Peyer's patch (tissue), 4 donors: Measurements from ENCODE around the gene BANP. TPM values are rescaled to one million over a fixed set of nuclear protein-coding genes. Genes with fewer than 3 reads are reported as not detected.

Experiments used
- DNase-seq, 3 donors: peaks; one replicate each; pipeline ENCODE4 v3.0.0-alpha.2; 2017 to 2019
- H3K27ac ChIP-seq, 4 donors: fragments of 200-600 bp; sonication (generic); one replicate each; pipeline ENCODE4 v1.5.1; 2016 to 2019
- H3K27me3 ChIP-seq, 2 donors: fragments of 200-600 bp; sonication (generic); one replicate each; pipeline ENCODE4 v1.5.1; 2019
- H3K36me3 ChIP-seq, 3 donors: fragments of 200-600 bp; sonication (generic); one replicate each; pipeline ENCODE4 v1.5.1; 2016 to 2019
- H3K4me1 ChIP-seq, 4 donors: fragments of 200-600 bp; sonication (generic); one replicate each; pipeline ENCODE4 v1.5.1; 2016 to 2019
- H3K4me3 ChIP-seq, 4 donors: fragments of 200-600 bp; sonication (generic); 1 replicate in 3 of 4; 2 replicates in 1 of 4; pipeline ENCODE4 v1.5.1; 2016 to 2019; ENCODE audit warnings: mild to moderate bottlenecking in 1 of 4
- H3K9me3 ChIP-seq, 4 donors: fragments of 200-600 bp; sonication (generic); one replicate each; pipeline ENCODE4 v1.5.1; 2016 to 2019; ENCODE audit warnings: mild to moderate bottlenecking in 1 of 4
- POLR2A ChIP-seq, 2 donors: fragments of 450-650 bp; IDR thresholded peaks; one replicate each; pipeline ENCODE4 v1.5.1; 2017; ENCODE audit warnings: antibody characterized with exemption in 2 of 2, mild to moderate bottlenecking in 2 of 2, moderate library complexity in 2 of 2
- total RNA-seq, 4 donors: library from RNA; depleted of rRNA; stranded (reverse); fragments of >200 nt; gene quantifications; one replicate each; pipeline ENCODE4 v1.1.0, GENCODE V29; 2016
- TF ChIP-seq, protein P1 (sequence below), 6 experiments: fragments of 450-650 bp in 4 of 6; fragments of 200-600 bp in 2 of 6; sonication (generic) in 1 of 6; IDR thresholded peaks; one replicate each; pipeline ENCODE4 v1.5.1; 2017 to 2019; ENCODE audit warnings: antibody characterized with exemption in 6 of 6, mild to moderate bottlenecking in 3 of 6, moderate library complexity in 1 of 6

Gene BANP
- total RNA-seq, 4 donors from 2014 or later = 27.6 to 113 (median 42.7) TPM

DNA sequence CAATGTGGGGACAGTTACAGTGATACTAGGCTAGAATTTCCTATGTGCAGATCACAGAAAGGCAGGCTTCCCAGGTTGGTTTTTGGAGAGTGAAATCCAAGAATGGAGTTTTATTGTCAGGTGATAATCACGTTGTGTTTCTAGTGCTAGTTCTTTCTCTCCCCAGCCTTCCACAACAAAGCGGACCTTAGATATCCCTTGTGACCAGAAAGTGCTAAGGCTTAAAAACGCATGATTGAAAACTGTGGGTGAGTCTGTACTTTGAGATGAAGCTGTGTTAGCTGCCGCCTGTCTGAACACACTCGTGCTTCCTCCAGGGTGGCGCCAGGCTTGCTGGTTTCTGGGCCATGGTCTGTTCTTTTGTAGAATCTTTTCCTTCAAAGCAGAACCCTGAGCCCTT, 52.1 kb downstream of the BANP start:
- H3K27me3 ChIP-seq = no peaks in the 10 kb centered on the region
- H3K9me3 ChIP-seq = no peaks in the 10 kb centered on the region
- no peaks in the 10 kb centered on the region for H3K4me1 ChIP-seq
- no peak overlapping the region for H3K27ac ChIP-seq
- DNase-seq = no peak
- TF ChIP-seq, protein P1, sequence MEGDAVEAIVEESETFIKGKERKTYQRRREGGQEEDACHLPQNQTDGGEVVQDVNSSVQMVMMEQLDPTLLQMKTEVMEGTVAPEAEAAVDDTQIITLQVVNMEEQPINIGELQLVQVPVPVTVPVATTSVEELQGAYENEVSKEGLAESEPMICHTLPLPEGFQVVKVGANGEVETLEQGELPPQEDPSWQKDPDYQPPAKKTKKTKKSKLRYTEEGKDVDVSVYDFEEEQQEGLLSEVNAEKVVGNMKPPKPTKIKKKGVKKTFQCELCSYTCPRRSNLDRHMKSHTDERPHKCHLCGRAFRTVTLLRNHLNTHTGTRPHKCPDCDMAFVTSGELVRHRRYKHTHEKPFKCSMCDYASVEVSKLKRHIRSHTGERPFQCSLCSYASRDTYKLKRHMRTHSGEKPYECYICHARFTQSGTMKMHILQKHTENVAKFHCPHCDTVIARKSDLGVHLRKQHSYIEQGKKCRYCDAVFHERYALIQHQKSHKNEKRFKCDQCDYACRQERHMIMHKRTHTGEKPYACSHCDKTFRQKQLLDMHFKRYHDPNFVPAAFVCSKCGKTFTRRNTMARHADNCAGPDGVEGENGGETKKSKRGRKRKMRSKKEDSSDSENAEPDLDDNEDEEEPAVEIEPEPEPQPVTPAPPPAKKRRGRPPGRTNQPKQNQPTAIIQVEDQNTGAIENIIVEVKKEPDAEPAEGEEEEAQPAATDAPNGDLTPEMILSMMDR (IDR thresholded peaks at IDR 0.05) = no peak
- no peak for TF ChIP-seq POLR2A (IDR thresholded peaks at IDR 0.05)
- H3K36me3 ChIP-seq = peaks cover 0 to 36% (median 0%) of the 10 kb centered on the region in 3 donors
- H3K4me3 ChIP-seq = no peak overlapping the region

DNA sequence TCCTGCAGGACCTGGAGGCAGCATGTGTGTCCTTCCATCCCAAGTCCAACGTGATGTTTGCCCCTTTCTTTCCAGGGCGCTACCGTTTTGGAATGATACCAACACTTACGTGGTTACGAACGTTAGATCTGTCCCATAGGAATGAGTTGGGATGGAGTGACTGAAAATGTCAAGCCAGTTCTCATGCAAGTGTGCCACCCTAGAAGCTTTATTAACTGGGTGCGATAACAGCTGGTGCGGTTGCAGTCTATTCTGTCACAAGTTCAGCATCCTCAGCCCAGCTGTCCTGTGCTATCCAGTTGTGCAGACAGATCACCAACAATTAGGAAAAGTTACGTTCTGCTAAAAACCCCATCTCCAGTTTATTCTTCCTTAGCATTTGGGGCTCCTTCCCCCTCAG, 52.5 kb downstream of the BANP start:
- Histone ChIP-seq H3K9me3 (no peaks in the 10 kb centered on the region), H3K27me3 (no peaks in the 10 kb centered on the region), H3K4me1 (no peaks in the 10 kb centered on the region), H3K4me3 (no peak overlapping the region), H3K36me3 (peaks cover 0 to 40% (median 0%) of the 10 kb centered on the region in 3 donors), H3K27ac (no peak overlapping the region)
- no peak for TF ChIP-seq POLR2A (IDR thresholded peaks at IDR 0.05)
- TF ChIP-seq, protein P1 (IDR thresholded peaks at IDR 0.05) = no peak
- no peak for DNase-seq

DNA sequence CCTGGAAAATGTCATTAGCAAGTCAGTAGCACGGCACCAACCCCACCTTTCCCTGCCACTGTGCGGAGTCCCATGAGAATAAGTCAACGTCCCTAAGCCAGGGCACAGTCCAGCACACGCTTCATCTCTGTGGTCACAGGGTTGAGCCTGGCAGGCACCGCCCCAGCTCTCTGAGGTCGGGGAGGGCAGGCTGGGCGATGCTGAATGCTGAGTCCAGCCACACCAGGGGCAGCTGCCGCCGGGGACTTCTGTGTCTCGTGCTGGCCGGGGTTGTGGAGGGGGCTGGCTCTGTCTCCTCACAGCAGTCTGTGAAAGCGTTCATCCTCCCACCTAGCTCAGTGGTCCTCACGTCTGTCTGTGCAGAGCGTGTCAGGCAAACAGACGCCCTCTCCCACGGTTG, 53.2 kb downstream of the BANP start:
- TF ChIP-seq, protein P1 (IDR thresholded peaks at IDR 0.05) = no peak
- TF ChIP-seq POLR2A (IDR thresholded peaks at IDR 0.05) = no peak
- Histone ChIP-seq H3K9me3 (no peaks in the 10 kb centered on the region), H3K27me3 (no peaks in the 10 kb centered on the region), H3K4me1 (no peaks in the 10 kb centered on the region), H3K27ac (no peak overlapping the region), H3K4me3 (no peak overlapping the region), H3K36me3 (peaks cover 0 to 39% (median 0%) of the 10 kb centered on the region in 3 donors)
- no peak for DNase-seq

DNA sequence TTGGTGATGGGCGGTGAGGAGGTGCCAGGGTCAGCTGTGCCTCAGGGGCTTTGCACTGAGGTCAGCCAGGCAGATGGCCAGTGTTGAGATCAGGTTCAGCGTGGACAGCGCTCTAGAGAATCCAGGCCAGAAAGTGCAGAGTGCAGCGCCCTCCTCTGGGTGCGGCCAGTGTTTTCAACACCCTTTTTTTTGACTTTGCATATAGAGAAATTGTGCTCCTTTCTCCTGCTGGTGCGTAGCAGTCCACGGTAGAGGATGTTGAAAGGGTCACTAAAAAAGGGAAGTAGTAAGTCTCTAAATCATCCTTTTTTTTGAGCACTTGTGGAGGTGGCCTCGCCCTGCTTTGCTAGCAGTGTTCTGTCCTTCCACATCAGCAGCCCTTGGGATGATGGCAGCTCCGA, 53.9 kb downstream of the BANP start:
- TF ChIP-seq, protein P1 (IDR thresholded peaks at IDR 0.05) = no peak
- Histone ChIP-seq H3K9me3 (no peaks in the 10 kb centered on the region), H3K27me3 (no peaks in the 10 kb centered on the region), H3K4me3 (no peak overlapping the region), H3K4me1 (no peaks in the 10 kb centered on the region), H3K27ac (no peak overlapping the region), H3K36me3 (peaks cover 0 to 39% (median 0%) of the 10 kb centered on the region in 3 donors)
- no peak for DNase-seq

DNA sequence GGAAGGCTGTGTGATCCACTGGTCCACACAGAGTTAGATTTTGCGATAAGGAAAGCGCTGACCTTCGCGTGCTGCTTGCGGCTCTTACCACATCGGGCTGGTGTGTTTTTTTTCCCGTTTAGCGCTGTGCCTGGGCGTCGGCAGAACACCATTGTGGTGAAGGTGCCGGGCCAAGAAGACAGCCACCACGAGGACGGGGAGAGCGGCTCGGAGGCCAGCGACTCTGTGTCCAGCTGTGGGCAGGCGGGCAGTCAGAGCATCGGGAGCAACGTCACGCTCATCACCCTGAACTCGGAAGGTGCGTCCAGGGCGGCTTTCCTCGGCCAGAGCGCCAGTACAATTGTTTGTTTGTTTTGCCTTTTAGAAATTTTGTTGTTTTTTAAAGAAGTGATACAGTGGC, 54.7 kb downstream of the BANP start:
- Histone ChIP-seq H3K4me3 (no peak overlapping the region), H3K9me3 (no peaks in the 10 kb centered on the region), H3K27ac (no peak overlapping the region), H3K4me1 (no peaks in the 10 kb centered on the region), H3K27me3 (no peaks in the 10 kb centered on the region), H3K36me3 (peaks cover 0 to 46% (median 0%) of the 10 kb centered on the region in 3 donors)
- no peak for DNase-seq
- TF ChIP-seq POLR2A (IDR thresholded peaks at IDR 0.05) = no peak
- TF ChIP-seq, protein P1 (IDR thresholded peaks at IDR 0.05) = no peak

DNA sequence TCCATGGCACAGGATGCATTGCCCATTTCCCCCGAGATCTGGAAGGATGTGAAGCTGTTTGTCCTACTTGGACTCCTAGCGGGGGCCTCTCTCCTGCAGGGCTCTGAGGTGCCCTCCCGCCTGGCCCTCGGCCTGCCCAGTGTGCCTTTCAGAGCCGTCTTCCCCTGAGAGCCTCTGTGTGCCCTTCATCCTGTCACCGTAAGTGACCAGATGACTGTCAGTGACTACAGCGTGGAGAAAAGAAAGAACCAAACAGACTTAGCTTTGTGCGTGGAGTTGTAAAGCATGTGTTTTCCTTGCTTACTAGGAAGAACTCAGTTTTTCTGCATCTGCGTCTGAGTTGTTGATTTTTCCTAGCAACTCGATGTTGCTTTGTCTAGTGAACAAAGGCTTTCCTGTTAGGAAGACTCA, 56.1 kb downstream of the BANP start:
- no peaks in the 10 kb centered on the region for H3K9me3 ChIP-seq
- H3K36me3 ChIP-seq = peaks cover 0 to 48% (median 0%) of the 10 kb centered on the region in 3 donors
- no peak for TF ChIP-seq POLR2A (IDR thresholded peaks at IDR 0.05)
- TF ChIP-seq, protein P1 (IDR thresholded peaks at IDR 0.05) = no peak
- no peak overlapping the region for H3K27ac ChIP-seq
- DNase-seq = no peak
- H3K4me3 ChIP-seq = no peak overlapping the region
- no peaks in the 10 kb centered on the region for H3K27me3 ChIP-seq
- no peaks in the 10 kb centered on the region for H3K4me1 ChIP-seq
